CD8-positive, alpha-beta memory T cell (primary cell): ENCODE measurements around the gene ERFL. TPM values are rescaled to one million over a fixed set of nuclear protein-coding genes. Genes with fewer than 3 reads are reported as not detected.
A peak's percentile ranks its signal among the peaks of the same experiment; 100 is the strongest.
"Not testable (repeated sequence)": the region's sequence is repeated elsewhere in the genome, so short reads cannot be mapped to it uniquely, and the experiment has no call there.

Experiments used
- CTCF ChIA-PET: fragments of 350-600 bp; sonication (Branson Sonifier 250); formaldehyde crosslinking; loops from one replicate; lab custom pipeline; 2021; ENCODE audit warnings: antibody characterized with exemption; lab: Charles Lee
- POLR2A ChIA-PET: fragments of 350-600 bp; sonication (Branson Sonifier 250); formaldehyde crosslinking; loops from one replicate; lab custom pipeline; 2021; ENCODE audit warnings: antibody characterized with exemption; lab: Charles Lee
- DNase-seq, 5 donors: peaks; one replicate each; pipeline versions ENCODE4 v3.0.0 to v3.0.0-alpha.2; 2020 to 2022; ENCODE audit warnings: mixed read lengths in 1 of 5
- H3K27ac ChIP-seq: one replicate; pipeline ENCODE4 v1.7.0; 2013; ENCODE audit warnings: low read depth, mild to moderate bottlenecking, low read length, moderate library complexity
- H3K27me3 ChIP-seq: 2 replicates; pipeline ENCODE4 v1.7.0; 2013; ENCODE audit warnings: low read length, mild to moderate bottlenecking; ENCODE audit not compliant: insufficient read depth, poor library complexity, severe bottlenecking
- H3K36me3 ChIP-seq: 2 replicates; pipeline ENCODE4 v1.7.0; 2013; ENCODE audit warnings: mild to moderate bottlenecking, low read length, moderate library complexity; ENCODE audit not compliant: insufficient read depth
- H3K4me1 ChIP-seq: 2 replicates; pipeline ENCODE4 v1.7.0; 2013; ENCODE audit warnings: mild to moderate bottlenecking, low read length, moderate library complexity; ENCODE audit not compliant: insufficient read depth
- H3K4me3 ChIP-seq: 2 replicates; pipeline ENCODE4 v1.7.0; 2013; ENCODE audit warnings: mild to moderate bottlenecking, low read length
- H3K9me3 ChIP-seq: 2 replicates; pipeline ENCODE4 v1.7.0; 2013; ENCODE audit warnings: mild to moderate bottlenecking, low read length
- H3K27ac Mint-ChIP-seq, 8 donors: one replicate each; pipeline ENCODE4 v1.8.0; 2020 to 2021; ENCODE audit warnings: mixed read lengths in 8 of 8, mild to moderate bottlenecking in 6 of 8, inconsistent platforms in 3 of 8, moderate library complexity in 3 of 8
- H3K27me3 Mint-ChIP-seq, 2 donors: one replicate each; pipeline ENCODE4 v1.8.0; 2020 to 2021; ENCODE audit warnings: mixed read lengths in 2 of 2, mild to moderate bottlenecking in 1 of 2, moderate library complexity in 1 of 2
- H3K36me3 Mint-ChIP-seq, 3 donors: one replicate each; pipeline ENCODE4 v1.8.0; 2020 to 2021; ENCODE audit warnings: mixed read lengths in 3 of 3, inconsistent platforms in 1 of 3, mild to moderate bottlenecking in 1 of 3
- H3K4me1 Mint-ChIP-seq, 3 donors: one replicate each; pipeline ENCODE4 v1.8.0; 2020 to 2021; ENCODE audit warnings: mixed read lengths in 3 of 3, inconsistent platforms in 1 of 3, mild to moderate bottlenecking in 1 of 3
- H3K4me3 Mint-ChIP-seq, 7 donors: one replicate each; pipeline ENCODE4 v1.8.0; 2020 to 2021; ENCODE audit warnings: mixed read lengths in 7 of 7, mild to moderate bottlenecking in 6 of 7, moderate library complexity in 4 of 7, inconsistent platforms in 2 of 7
- H3K9me3 Mint-ChIP-seq, 5 donors: one replicate each; pipeline ENCODE4 v1.8.0; 2020 to 2022; ENCODE audit warnings: mixed read lengths in 5 of 5, mild to moderate bottlenecking in 3 of 5, moderate library complexity in 2 of 5, inconsistent platforms in 1 of 5
- polyA plus RNA-seq: library from polyadenylated mRNA; unstranded; fragments of 300-500 nt; fragmentation: Illumina TruSeq; gene quantifications from one replicate; pipeline ENCODE4 v1.2.3, GENCODE V29; 2021
- total RNA-seq, 2 experiments: library from RNA; stranded (reverse); gene quantifications; one replicate each; pipeline ENCODE4 v1.2.3, GENCODE V29; 2021

The ERFL gene
- total and polyA plus RNA-seq, 3 experiments from 2014 or later = 1.3 to 1.4 TPM; not detected in 1

DNA sequence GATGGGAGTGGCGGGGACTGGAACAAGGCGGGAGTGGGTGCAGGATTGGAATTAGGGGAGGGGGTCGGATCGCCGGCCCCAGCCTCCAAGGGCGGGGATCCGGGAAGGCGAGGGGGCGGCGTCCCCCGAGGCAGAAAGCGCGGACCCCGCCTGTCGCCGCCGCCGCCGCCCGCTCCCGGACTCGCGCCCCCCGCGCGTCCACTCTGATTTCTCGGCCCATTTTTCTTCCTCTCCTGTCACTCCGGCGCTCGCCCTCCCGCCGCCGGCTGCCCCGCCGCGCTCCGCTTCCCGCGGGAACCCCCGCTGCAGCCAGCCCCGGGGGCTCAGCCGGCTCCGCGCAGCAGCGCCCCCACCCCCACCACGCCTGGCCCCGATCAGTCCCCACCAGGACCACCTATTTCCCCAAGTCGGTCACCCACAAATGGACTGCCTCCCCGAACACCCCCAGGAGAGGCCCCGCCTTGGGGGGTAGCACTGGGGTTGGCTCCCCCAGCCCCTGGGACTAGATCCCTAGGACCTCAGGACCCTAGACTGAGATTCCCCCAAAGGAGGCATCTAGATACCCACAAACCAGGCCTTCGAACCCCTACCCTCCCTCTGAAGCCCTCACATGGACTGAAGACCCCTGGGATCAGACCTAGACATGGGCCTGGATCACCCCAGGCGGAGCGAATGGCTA, 12.6 kb upstream of the ERFL start:
- CTCF ChIA-PET = interaction anchor here (0.9 to 1.6 kb wide), 5 partner anchors 9 to 81 kb away, joined by 3 to 5 read pairs (median 4); partner anchors contain the start of gene RPS19
- H3K4me1 ChIP-seq = peaks cover 38% of the 10 kb centered on the region

DNA sequence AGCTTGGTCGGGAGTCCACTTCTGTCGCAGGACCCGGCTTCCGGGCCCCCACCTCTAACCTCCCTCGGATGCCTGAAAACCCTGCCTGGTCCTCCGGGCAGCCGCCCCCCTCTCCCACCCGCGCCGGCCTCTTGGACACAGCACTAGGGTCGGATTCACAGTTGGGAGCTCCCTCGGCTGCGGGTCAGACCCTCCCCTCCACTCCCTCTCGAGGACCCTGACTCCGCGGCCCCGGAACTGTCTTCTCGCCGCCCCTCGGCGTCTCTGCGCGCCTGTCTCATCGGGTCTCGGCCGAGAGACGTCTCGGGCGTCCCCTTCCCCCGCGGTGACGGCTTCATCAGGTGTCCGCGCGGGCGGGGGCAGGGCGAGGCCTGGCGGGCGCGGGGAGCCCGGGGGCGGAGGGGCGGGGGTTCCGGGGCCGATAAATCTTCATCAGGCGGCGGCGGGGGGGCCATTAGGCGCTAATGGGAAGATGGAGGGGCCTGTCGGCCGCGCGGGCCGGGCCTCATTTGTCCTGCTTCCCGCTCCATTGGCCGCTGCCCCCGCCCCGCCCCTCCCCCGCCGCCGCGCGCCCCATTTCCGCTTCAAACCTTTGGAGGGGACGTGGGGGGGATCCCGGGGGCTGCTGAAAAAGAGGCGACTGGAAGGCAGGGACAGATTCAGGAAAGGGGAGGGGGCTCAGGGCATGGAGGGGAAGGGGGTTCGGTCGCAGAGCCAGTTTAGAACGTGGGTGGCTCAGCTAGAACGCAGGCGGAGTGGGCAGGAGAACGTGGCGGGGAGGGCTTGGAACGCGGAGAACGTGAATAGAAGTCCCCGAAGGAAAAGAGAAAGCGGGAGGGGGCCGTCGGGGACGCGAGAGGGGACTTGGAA, 11.8 kb upstream of the ERFL start:
- H3K4me1 Mint-ChIP-seq = peaks cover 36 to 63% (median 39%) of the 10 kb centered on the region in 3 donors

More for the DNA sequence above, 12.6 kb upstream of the ERFL start:
- Histone ChIP-seq H3K9me3 (no peaks in the 10 kb centered on the region), H3K36me3 (no peaks in the 10 kb centered on the region), H3K27ac (no peak overlapping the region), H3K4me3 (peak overlapping the region; percentile 50), H3K27me3 (peaks cover 4% of the 10 kb centered on the region)
- POLR2A ChIA-PET = interaction anchor here (1.2 kb wide), 1 partner anchor 81 kb away, joined by 3 read pairs; the partner anchor contains the start of gene RPS19
- DNase-seq = no peak
- peaks cover 39 to 65% (median 42%) of the 10 kb centered on the region in 3 donors for H3K4me1 Mint-ChIP-seq
- peak overlapping the region in 7 of 8 donors; percentile 81 to 97 (median 91) for H3K27ac Mint-ChIP-seq
- H3K4me3 Mint-ChIP-seq = peak overlapping the region; percentile 64 to 89 (median 83)
- H3K9me3 Mint-ChIP-seq = peaks cover 0 to 2% (median 0%) of the 10 kb centered on the region in 5 donors
- no peaks in the 10 kb centered on the region for H3K36me3 Mint-ChIP-seq
- H3K27me3 Mint-ChIP-seq = peaks cover 9 to 13% of the 10 kb centered on the region in 2 donors

DNA sequence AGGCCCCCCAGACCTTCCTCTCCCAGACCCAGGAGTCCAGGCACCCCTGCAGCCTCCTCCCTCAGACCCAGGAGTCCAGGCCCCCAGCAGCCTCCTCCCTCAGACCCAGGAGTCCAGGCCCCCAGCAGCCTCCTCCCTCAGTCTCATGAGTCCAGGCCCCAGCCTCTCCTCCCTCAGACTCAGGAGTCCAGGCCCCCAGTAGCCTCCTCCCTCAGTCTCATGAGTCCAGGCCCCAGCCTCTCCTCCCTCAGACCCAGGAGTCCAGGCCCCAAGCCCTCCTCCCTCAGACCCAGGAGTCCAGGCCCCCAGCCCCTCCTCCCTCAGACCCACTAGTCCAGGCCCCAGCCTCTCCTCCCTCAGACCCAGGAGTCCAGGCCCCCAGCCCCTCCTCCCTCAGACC, 11.0 kb upstream of the ERFL start:
- peaks cover 36% of the 10 kb centered on the region for H3K4me1 ChIP-seq
- H3K36me3 Mint-ChIP-seq, DNase-seq, H3K27ac ChIP-seq, H3K27me3 ChIP-seq, H3K9me3 Mint-ChIP-seq, H3K4me3 ChIP-seq, H3K4me3 Mint-ChIP-seq, H3K36me3 ChIP-seq, CTCF ChIA-PET, H3K9me3 ChIP-seq: not testable (repeated sequence)
- peak overlapping the region in 3 of 8 donors; percentile 22 to 94 (median 60) for H3K27ac Mint-ChIP-seq
- H3K4me1 Mint-ChIP-seq = peaks cover 35 to 63% (median 38%) of the 10 kb centered on the region in 3 donors
- H3K27me3 Mint-ChIP-seq = peaks cover 16 to 18% of the 10 kb centered on the region in 2 donors
- POLR2A ChIA-PET = interaction anchor here (0.6 to 0.7 kb wide), 2 partner anchors 8 to 40 kb away, joined by 3 read pairs; no protein-coding TSS in a partner anchor

More for the DNA sequence above, 11.8 kb upstream of the ERFL start:
- Mint-ChIP-seq H3K27me3 (peaks cover 13 to 15% of the 10 kb centered on the region in 2 donors), H3K4me3 (peak overlapping the region in 6 of 7 donors; percentile 74 to 89 (median 83)), H3K36me3 (no peaks in the 10 kb centered on the region), H3K9me3 (peaks cover 0 to 2% (median 0%) of the 10 kb centered on the region in 5 donors), H3K27ac (peak overlapping the region in 6 of 8 donors; percentile 81 to 97 (median 92))
- peaks cover 36% of the 10 kb centered on the region for H3K4me1 ChIP-seq
- ChIA-PET POLR2A (interaction anchor here (0.6 to 0.7 kb wide), 2 partner anchors 9 to 41 kb away, joined by 3 read pairs; no protein-coding TSS in a partner anchor), CTCF (interaction anchor here (1.6 kb wide), 1 partner anchor 12 kb away, joined by 5 read pairs; no protein-coding TSS in a partner anchor)
- no peaks in the 10 kb centered on the region for H3K9me3 ChIP-seq
- H3K27me3 ChIP-seq = peaks cover 8% of the 10 kb centered on the region
- H3K27ac ChIP-seq = no peak overlapping the region
- H3K4me3 ChIP-seq = peak overlapping the region; percentile 50
- peak in 2 of 5 donors; percentile 23 to 69 for DNase-seq
- H3K36me3 ChIP-seq = no peaks in the 10 kb centered on the region

DNA sequence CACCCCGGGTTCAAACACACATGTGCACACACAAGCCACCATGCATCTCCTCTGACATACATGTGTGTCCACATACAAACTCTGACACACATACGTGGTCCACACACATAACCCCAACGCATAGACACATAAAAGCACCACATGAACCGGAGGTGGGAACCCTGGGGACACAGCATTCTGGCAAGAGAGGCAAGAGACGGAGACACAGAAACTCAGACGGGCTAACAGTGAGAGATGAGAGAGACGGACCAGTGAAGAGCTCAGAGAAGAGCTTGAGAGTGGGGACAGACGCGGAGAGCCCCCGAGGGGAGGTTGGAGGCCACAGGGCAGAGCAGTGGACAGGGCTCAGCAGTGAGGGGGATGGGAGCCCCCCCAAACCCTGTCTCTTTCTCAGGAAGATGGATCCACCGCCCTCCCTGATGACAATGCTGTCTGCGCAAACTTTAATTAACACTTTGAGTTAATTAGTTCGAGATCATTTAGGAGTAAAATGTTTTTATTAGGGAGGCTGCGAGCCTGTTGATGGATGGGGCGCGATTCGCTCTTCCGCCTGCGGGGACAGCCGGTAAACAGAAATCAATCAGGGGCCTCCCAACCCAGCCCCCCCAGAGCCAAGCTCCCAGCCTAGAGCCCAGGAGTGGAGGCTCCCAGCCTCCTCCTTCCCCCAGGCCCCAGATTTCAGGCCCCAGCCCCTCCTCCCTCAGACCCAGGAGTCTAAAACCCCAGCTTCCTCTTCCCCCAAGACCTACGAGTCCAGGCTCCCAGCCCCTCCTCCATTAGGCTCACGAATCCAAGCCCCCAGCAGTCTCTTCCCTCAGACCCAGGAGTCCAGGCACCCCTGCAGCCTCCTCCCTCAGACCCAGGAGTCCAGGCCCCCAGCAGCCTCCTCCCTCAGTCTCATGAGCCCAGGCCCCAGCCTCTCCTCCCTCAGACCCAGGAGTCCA, 9.5 kb upstream of the ERFL start:
- H3K36me3 ChIP-seq = no peaks in the 10 kb centered on the region
- ChIA-PET POLR2A (interaction anchor here (0.9 to 2.3 kb wide), 4 partner anchors 8 to 66 kb away, joined by 3 to 14 read pairs (median 3); no protein-coding TSS in a partner anchor), CTCF (interaction anchor here (0.8 to 2.2 kb wide), 5 partner anchors 8 to 65 kb away, joined by 4 to 12 read pairs (median 7); no protein-coding TSS in a partner anchor)
- H3K4me3 ChIP-seq = no peak overlapping the region
- no peaks in the 10 kb centered on the region for H3K9me3 ChIP-seq
- Mint-ChIP-seq H3K9me3 (peaks cover 0 to 2% (median 0%) of the 10 kb centered on the region in 5 donors), H3K4me1 (peaks cover 42 to 62% (median 42%) of the 10 kb centered on the region in 3 donors), H3K36me3 (no peaks in the 10 kb centered on the region), H3K27me3 (peaks cover 14 to 18% of the 10 kb centered on the region in 2 donors), H3K4me3 (peak overlapping the region in 4 of 7 donors; percentile 5 to 55 (median 24)), H3K27ac (peak overlapping the region in 7 of 8 donors; percentile 40 to 90 (median 65))
- H3K27me3 ChIP-seq = peaks cover 8% of the 10 kb centered on the region
- DNase-seq = no peak
- H3K4me1 ChIP-seq = peaks cover 39% of the 10 kb centered on the region
- no peak overlapping the region for H3K27ac ChIP-seq

DNA sequence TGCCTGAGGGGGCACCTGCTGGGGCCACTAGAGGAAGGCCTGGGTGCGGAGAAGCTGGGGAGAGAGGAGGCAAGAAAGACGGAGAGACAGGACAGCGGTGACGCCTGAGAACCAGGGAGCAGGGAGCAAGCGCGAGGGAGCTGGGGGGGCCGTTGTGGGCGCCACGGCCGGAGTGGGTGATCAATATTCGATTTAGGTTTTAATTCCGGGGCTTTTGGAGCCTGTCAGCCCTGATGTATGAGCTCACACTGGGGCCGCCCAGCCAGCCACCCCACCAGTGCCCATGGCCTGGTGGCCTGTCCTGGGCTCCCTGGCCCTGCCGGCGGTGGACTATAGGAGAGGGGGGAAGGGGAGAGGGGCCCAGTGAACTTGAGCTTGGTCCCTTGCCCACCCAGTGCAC, 8.7 kb upstream of the ERFL start:
- no peak overlapping the region for H3K4me3 ChIP-seq
- no peak overlapping the region for H3K27ac ChIP-seq
- Mint-ChIP-seq H3K36me3 (no peaks in the 10 kb centered on the region), H3K4me1 (peaks cover 42 to 59% (median 42%) of the 10 kb centered on the region in 3 donors), H3K27ac (peak overlapping the region in 7 of 8 donors; percentile 69 to 95 (median 85)), H3K27me3 (peaks cover 12 to 18% of the 10 kb centered on the region in 2 donors), H3K4me3 (peak overlapping the region in 2 of 7 donors; percentile 25 to 48), H3K9me3 (peaks cover 0 to 2% (median 0%) of the 10 kb centered on the region in 5 donors)
- POLR2A ChIA-PET = interaction anchor here (0.7 to 2.3 kb wide), 5 partner anchors 9 to 66 kb away, joined by 3 to 14 read pairs (median 3); partner anchors contain the start of gene ARHGEF1
- H3K36me3 ChIP-seq = no peaks in the 10 kb centered on the region
- DNase-seq = no peak
- peaks cover 8% of the 10 kb centered on the region for H3K27me3 ChIP-seq
- H3K9me3 ChIP-seq = no peaks in the 10 kb centered on the region
- CTCF ChIA-PET = interaction anchor here (0.8 to 2.2 kb wide), 5 partner anchors 9 to 64 kb away, joined by 4 to 12 read pairs (median 7); no protein-coding TSS in a partner anchor
- peaks cover 39% of the 10 kb centered on the region for H3K4me1 ChIP-seq

DNA sequence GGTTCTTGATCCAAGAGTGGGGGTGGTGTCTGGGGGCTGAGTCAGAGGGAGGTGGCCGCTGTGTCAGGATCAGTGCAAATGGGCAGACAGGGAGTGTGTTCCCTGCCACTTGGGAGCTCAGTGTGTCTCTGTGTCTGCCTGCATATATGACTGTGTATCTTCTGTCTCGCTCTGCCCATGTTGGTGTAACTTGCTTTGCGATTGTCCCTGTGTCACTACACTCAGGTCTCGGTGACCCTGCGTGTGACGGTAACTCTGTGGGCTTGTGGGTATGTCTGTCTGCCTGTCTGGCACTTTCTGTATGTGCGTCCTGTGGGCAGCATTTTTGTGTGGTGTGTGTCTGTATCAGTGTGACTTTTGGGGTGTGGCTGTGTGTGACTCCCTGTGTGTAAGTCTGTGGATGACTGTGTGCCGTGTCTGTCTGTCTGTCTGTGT, 8.2 kb upstream of the ERFL start:
- H3K9me3 Mint-ChIP-seq = peaks cover 0 to 1% (median 0%) of the 10 kb centered on the region in 5 donors
- peaks cover 38 to 55% (median 38%) of the 10 kb centered on the region in 3 donors for H3K4me1 Mint-ChIP-seq
- H3K27me3 Mint-ChIP-seq = peaks cover 9 to 17% of the 10 kb centered on the region in 2 donors
- CTCF ChIA-PET = interaction anchor here (1.6 to 2.2 kb wide), 4 partner anchors 9 to 64 kb away, joined by 6 to 12 read pairs (median 9); no protein-coding TSS in a partner anchor
- Histone ChIP-seq H3K9me3 (no peaks in the 10 kb centered on the region), H3K27me3 (peaks cover 8% of the 10 kb centered on the region), H3K4me1 (peaks cover 39% of the 10 kb centered on the region), H3K27ac (no peak overlapping the region), H3K4me3 (no peak overlapping the region), H3K36me3 (no peaks in the 10 kb centered on the region)
- H3K27ac Mint-ChIP-seq = peak overlapping the region in 7 of 8 donors; percentile 69 to 95 (median 85)
- no peaks in the 10 kb centered on the region for H3K36me3 Mint-ChIP-seq
- POLR2A ChIA-PET = interaction anchor here (0.7 to 2.3 kb wide), 3 partner anchors 9 to 64 kb away, joined by 3 to 14 read pairs (median 4); partner anchors contain the start of gene ARHGEF1
- H3K4me3 Mint-ChIP-seq = peak overlapping the region in 4 of 7 donors; percentile 25 to 63 (median 40)
- DNase-seq = peak in 4 of 5 donors; percentile 49 to 88 (median 66)
